Fibroblast of skin of right quadriceps (primary cell): ENCODE measurements around the gene IGF2BP2.
"Not testable (repeated sequence)": the region's sequence is repeated elsewhere in the genome, so short reads cannot be mapped to it uniquely, and the experiment has no call there.

Source experiments
- DNase-seq: peaks from one replicate; pipeline ENCODE4 v3.0.0-alpha.2; 2013

The IGF2BP2 gene

DNA sequence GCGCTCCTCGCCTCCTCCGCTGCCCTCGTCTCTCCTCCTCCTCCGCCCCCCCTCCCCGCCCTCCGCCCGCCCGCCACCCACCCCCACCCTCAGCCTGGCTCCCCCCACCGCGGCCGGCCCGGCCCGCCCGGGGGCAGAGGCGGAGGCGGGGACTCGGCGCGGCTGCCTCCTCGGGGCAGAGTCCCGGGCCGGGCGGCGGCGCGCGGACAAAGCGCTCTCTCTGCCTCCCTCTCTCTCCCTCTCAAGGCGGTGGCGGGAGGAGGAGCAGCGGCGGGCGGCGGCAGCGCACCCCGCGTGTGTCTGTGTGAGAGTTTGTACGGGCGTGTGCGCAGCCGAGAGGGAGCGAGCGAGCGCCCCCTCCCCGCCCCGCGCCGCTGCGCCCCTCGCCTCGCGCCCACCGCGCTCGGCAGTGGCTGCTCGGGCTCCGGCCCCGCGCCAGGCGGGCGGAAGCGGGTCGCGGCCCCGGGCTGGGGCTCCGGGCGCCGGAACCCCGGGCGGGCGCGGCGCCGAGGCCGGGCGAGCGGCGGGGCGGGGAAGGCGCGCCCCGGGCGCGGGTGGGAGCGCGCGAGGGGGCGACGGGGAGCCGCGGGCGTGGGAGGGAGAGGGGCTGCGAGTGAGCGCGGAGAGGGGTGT, at the start of gene IGF2BP2:
Gene IGF2BP2 (minus strand): TSS at position 37 of the 633 bp plus-strand sequence. CDS start 82 bp downstream, outside the sequence.
- DNase-seq = peak; percentile 89

- DNase-seq = no peak
These were observed 49.3 kb upstream of the IGF2BP2 start for GRCh38 chr3:185874119-185874518.

GRCh38 chr3:185867650-185868049, 42.8 kb upstream of the IGF2BP2 start:
- DNase-seq = no peak

GRCh38 chr3:185866995-185867394, 42.2 kb upstream of the IGF2BP2 start:
- no peak for DNase-seq

DNA sequence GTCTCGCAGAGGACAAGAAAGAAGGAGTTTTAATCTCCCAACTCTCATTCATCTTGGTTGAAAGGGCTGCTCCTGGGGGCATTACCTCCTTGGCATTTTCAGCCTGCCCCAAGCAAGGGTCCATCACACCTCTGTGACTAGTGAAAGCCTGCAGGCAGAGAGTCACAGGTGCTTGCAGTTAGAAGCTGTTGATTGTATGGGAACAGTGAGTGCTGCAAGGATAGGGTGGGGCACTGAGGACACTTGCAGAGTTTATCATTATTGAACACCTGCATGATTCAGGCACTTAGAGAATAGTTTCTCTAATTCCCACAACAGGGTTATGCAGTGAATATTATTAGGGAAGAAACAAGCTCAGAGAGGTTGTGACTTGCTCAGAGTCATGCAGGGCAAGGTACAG, 41.7 kb upstream of the IGF2BP2 start:
- DNase-seq = no peak

- DNase-seq = no peak
These were observed 40.4 kb upstream of the IGF2BP2 start for GRCh38 chr3:185865247-185865646.

GRCh38 chr3:185864767-185865166, 39.9 kb upstream of the IGF2BP2 start:
- DNase-seq = no peak

DNA sequence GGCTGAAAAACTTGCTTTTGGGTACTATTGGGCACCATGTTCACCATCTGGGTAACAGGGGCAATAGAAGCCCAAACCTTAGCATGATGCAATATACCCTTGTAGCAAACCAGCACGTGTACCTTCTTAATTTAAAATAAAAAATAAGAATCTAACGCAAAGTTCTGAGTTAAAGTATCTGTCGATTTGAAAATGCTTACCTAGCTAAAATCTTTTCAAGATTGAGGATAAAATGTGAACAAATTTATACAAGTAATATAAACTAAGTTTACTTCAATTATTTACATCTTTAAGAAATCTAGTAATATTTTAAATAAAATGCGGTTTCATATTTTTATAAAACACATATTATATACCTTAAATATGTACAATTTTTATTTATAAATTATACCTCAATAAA, 38.1 kb upstream of the IGF2BP2 start:
- no peak for DNase-seq

- DNase-seq = no peak
These were observed 34.6 kb upstream of the IGF2BP2 start for GRCh38 chr3:185859294-185859972.

DNA sequence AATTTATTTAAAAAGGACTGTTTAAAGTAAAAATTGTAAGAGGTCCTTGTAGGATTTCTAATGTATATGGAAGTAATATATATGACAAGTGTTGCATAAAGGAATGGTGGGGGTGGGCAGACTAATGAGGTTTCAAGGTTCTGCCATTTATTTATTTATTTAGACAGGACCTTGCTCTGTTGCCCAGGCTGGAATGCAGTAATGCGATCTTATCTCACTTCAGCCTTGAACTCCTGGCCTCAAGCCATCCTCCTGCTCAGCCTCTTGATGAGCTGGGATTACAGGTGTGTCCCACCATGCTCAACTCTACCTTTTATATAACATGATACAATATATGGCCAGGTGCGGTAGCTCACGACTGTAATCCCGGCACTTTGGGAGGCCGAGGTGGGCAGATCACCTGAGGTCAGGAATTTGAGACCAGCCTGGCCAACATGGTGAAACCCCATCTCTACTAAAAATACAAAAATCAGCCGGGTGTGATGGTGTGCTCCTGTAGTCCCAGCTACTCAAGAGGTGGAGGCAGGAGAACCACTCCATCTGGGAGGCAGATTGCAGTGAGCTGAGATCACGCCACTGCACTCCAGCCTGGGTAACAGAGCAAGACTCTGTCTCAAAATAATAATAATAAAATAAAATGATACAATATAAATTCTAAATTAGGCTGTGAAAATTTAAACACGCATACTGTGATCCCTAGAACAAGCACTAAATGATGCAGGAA, 33.8 kb upstream of the IGF2BP2 start:
- no peak for DNase-seq

- DNase-seq = no peak
These were observed 32.4 kb upstream of the IGF2BP2 start for GRCh38 chr3:185857208-185857607.

- DNase-seq = no peak
These were observed 31.8 kb upstream of the IGF2BP2 start for GRCh38 chr3:185856652-185857051.

- DNase-seq = not testable (repeated sequence)
These were observed 28.9 kb upstream of the IGF2BP2 start for GRCh38 chr3:185853771-185854170.

DNA sequence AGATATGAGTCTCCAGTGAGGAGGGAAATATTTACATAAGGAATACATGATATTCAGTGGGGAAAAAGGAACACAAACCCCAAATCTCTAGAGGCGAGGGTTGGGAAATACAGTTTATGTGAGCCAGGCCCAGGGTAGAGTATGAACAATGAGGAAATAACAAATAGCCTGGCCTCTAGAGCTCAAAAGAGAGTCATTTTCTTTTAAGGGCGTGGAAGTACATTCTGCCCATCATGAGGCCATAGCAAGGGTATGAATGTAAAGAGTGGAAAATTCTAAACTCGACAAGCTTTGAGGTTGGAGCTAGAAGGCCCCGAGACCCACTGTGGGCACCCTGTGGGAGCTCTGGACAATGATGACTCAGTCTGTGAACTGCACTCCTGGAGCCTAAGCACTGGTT, 27.8 kb upstream of the IGF2BP2 start:
- DNase-seq = peak; percentile 25

- DNase-seq = no peak
These were observed 27.1 kb upstream of the IGF2BP2 start for GRCh38 chr3:185851959-185852358.

- DNase-seq = no peak
These were observed 26.2 kb upstream of the IGF2BP2 start for GRCh38 chr3:185851046-185851445.

- DNase-seq = no peak
These were observed 22.7 kb upstream of the IGF2BP2 start for GRCh38 chr3:185847506-185847905.

DNA sequence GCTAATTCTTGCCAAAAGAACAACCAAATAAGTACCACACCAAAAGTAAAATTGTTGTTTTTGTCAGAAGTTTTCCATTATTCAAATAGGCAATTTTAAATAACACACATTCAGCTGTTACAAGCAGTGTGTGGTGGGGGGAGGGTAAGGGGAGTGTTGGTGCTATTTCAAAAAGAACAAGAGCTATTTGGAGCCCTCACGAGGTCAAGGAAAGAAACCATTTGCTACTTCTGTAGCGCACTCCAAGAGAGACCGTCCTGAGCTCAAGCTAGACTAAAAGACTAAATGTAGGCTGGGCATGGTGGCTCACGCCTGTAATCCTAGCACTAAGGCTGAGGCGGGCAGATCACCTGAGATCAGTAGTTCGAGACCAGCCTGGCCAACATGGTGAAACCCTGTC, 21.2 kb upstream of the IGF2BP2 start:
- DNase-seq = no peak

DNA sequence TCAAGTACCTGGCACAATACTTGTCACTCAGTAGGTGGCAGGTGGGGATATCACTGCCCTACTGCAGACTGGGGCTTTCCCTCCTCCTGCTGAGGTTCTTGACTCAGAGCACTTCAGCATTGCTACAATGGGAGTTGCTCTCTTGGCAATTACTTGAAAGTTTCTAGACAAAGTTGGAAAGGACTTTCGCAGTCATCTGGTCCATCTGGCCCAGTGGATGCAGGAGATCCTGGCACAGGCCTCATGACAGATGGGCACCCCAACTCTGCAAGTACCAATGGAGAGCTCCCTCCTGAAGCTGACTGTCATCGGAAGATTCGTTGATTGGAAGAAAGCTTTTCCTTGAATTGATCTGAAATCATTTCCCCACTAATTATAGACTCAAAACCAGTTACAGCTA, 19.2 kb upstream of the IGF2BP2 start:
- no peak for DNase-seq

DNA sequence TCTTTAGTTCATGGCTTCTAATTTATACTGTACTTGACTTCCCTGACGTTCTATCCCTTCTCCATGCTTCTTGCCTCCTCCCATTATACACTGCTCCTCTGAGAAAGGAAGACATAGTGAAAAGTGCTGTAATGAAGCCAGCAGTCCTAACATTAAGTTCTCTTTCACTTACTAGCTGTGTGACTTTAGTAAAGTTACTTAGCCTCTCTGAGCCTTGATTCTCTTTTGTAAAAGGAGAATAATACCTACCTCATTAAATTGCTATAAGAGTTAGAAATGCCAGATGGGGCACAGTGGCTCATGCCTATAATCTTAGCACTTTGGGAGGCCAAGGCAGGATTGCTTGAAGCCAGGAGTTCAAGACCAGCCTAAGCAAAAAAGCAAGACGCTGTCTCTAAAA, 18.8 kb upstream of the IGF2BP2 start:
- no peak for DNase-seq

- DNase-seq = no peak
These were observed 18.3 kb upstream of the IGF2BP2 start for GRCh38 chr3:185843126-185843525.

DNA sequence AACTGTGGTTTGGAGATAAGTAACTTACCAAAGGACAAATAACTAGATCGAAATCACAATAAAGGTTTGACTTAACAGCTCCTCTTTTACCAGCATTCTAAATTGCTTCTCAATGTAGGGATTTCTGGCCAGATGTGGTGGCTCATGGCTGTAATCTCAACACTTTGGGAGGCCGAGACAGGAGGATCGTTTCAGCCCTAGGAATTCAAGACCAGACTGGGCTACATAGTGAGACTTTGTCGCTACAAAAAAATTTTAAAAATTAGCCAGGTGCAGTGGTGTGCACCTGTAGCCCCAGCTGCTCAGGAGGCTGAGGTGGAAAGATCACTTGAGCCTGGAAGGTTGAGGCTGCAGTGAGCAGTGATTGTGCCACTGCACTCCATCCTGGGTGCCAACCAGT, 17.4 kb upstream of the IGF2BP2 start:
- DNase-seq = no peak

DNA sequence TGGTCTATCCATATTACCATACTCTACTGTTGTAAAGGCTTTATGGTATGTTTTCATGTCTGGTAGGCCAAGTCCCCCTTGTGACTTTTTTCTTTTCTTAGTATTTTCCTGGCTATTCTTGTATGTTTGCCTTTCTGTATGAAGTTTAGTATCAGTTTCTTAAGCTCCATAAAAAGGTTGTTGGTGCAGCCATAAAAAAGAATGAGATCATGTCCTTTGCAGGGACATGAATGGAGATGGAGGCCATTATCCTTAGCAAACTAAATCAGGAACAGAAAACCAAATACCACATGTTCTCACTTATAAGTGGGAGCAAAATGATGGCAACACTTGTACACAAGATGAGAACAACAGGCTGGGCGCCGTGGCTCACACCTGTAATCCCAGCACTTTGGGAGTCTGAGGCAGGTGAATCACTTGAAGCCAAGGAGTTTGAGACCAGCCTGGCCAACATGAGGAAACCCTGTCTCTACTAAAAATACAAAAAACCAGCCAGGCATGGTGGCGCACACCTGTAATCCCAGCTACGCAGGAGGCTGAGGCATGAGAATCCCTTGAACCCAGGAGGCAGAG, 13.7 kb upstream of the IGF2BP2 start:
- DNase-seq = not testable (repeated sequence)

DNA sequence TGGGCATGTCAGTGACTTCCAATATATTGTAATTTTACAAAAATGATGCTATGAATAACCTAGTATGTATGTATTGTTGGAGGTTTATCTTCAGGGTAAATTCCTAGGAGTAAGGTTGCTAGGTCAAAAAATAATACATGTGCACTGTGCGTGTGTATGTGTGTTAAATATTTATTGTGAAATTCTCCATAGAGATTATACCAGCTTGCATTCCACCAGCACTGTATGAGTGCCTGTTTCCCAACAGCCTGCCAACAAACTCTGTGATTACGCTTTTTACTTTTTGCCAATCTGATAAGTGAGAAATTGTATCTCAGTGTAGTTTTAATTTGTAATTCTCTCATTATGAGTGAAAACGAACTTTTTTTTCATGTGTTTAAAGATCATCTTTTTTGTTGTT, 12.6 kb upstream of the IGF2BP2 start:
- DNase-seq = no peak
